Lung (tissue), 12 donors: Measurements from ENCODE around the gene ST6GALNAC3. TPM values are rescaled to one million over a fixed set of nuclear protein-coding genes. Genes with fewer than 3 reads are reported as not detected.

ENCODE experiments used
- ATAC-seq: fragments of 200-7000 bp; cut with Tn5 transposase; one replicate; pipeline ENCODE4 v1.9.1; 2020; ENCODE audit warnings: moderate number of reproducible peaks; ENCODE audit not compliant: insufficient read depth, low FRiP score
- DNase-seq, 3 donors: peaks; one replicate each; pipeline ENCODE4 v3.0.0-alpha.2; 2013 to 2017
- H3K27ac ChIP-seq, 2 donors: one replicate each; pipeline ENCODE4 v1.5.1; 2013; ENCODE audit warnings: mild to moderate bottlenecking in 2 of 2, moderate library complexity in 2 of 2, control low read depth in 1 of 2, inconsistent platforms in 1 of 2, low read depth in 1 of 2, low read length in 1 of 2
- H3K27me3 ChIP-seq, 3 donors: one replicate each; pipeline ENCODE4 v1.5.1; 2013; ENCODE audit warnings: low read length in 2 of 3; ENCODE audit not compliant: control insufficient read depth in 3 of 3, insufficient read depth in 3 of 3
- H3K36me3 ChIP-seq, 4 donors: one replicate each; pipeline ENCODE4 v1.5.1; 2013; ENCODE audit warnings: low read length in 4 of 4, mild to moderate bottlenecking in 1 of 4, moderate library complexity in 1 of 4; ENCODE audit not compliant: control insufficient read depth in 4 of 4, insufficient read depth in 4 of 4
- H3K4me1 ChIP-seq, 5 donors: one replicate each; pipeline ENCODE4 v1.5.1; 2013; ENCODE audit warnings: low read length in 5 of 5, mild to moderate bottlenecking in 2 of 5, moderate library complexity in 1 of 5; ENCODE audit not compliant: control insufficient read depth in 5 of 5, insufficient read depth in 5 of 5
- H3K4me3 ChIP-seq: one replicate; pipeline ENCODE4 v1.5.1; 2013; ENCODE audit warnings: mild to moderate bottlenecking, control low read depth, moderate library complexity
- H3K9ac ChIP-seq, 2 donors: one replicate each; pipeline ENCODE4 v1.5.1; 2013; ENCODE audit warnings: low read length in 2 of 2, control low read depth in 1 of 2; ENCODE audit not compliant: insufficient read depth in 1 of 2
- H3K9me3 ChIP-seq, 4 donors: one replicate each; pipeline ENCODE4 v1.5.1; 2013; ENCODE audit warnings: low read length in 3 of 4, mild to moderate bottlenecking in 1 of 4, moderate library complexity in 1 of 4; ENCODE audit not compliant: control insufficient read depth in 4 of 4, insufficient read depth in 3 of 4
- CTCF ChIP-seq: IDR thresholded peaks from 2 replicates; pipeline ENCODE4 v1.5.1; 2012; ENCODE audit warnings: mild to moderate bottlenecking; ENCODE audit errors: control extremely low read depth, extremely low read depth
- WGBS, 2 donors: extraction: QIAGEN DNeasy Blood & Tissue Kit; methylation state at CpG; one replicate each; pipeline ENCODE4 v1.1.7; 2013; 5-methylcytosine and 5-hydroxymethylcytosine counted together
- polyA plus RNA-seq, 2 donors: library from polyadenylated mRNA; stranded (reverse); fragments of 200-250 nt; gene quantifications; one replicate each; pipeline ENCODE4 v1.2.1, GENCODE V29; 2013
- total RNA-seq, 2 donors: library from RNA; depleted of rRNA in 1 of 2; stranded (reverse); fragments of >200 nt in 1 of 2; gene quantifications; one replicate each; pipeline ENCODE4 v1.2.1, GENCODE V29; 2014 to 2021
- donor health status: control.
- donor health status: control.
- donor health status: Bipolar disorder and iron deficiency.
- donor health status: healthy.
- donor health status: DM: yes; HTN: yes; CAD: no.

The ST6GALNAC3 gene
- total and polyA plus RNA-seq, 4 donors: 2.7 to 17.9 (median 12.2) TPM

GRCh38 chr1:76124196-76124595 lies 49.6 kb downstream of the ST6GALNAC3 start:
- DNase-seq (no peak), ATAC-seq (no peak)
- Histone ChIP-seq H3K4me1 (peaks cover 0 to 15% (median 13%) of the 10 kb centered on the region in 5 donors), H3K36me3 (peaks cover 0 to 8% (median under 1%) of the 10 kb centered on the region in 4 donors), H3K9ac (no peak overlapping the region), H3K27ac (no peak overlapping the region), H3K27me3 (no peaks in the 10 kb centered on the region), H3K9me3 (no peaks in the 10 kb centered on the region), H3K4me3 (no peak overlapping the region)
- TF ChIP-seq CTCF: no peak
- 94 to 95% methylated on average over 7 of the region's 7 CpGs for WGBS, 2 donors

- peaks cover 0 to 15% (median 9%) of the 10 kb centered on the region in 5 donors for H3K4me1 ChIP-seq
- no peak overlapping the region for H3K9ac ChIP-seq
- 65 to 88% methylated on average over 3 of the region's 3 CpGs for WGBS, 2 donors
- TF ChIP-seq CTCF: no peak
- ATAC-seq (no peak), DNase-seq (peak; percentile 26 to 86 (median 79))
- no peaks in the 10 kb centered on the region for H3K27me3 ChIP-seq
- H3K4me3 ChIP-seq: no peak overlapping the region
- H3K36me3 ChIP-seq: peaks cover 0 to 11% (median under 1%) of the 10 kb centered on the region in 4 donors
- H3K27ac ChIP-seq: no peak overlapping the region
- no peaks in the 10 kb centered on the region for H3K9me3 ChIP-seq
These were observed 51.1 kb downstream of the ST6GALNAC3 start for GRCh38 chr1:76125473-76126219.

- ATAC-seq: no peak
- no peak for TF ChIP-seq CTCF
These were observed 53.5 kb downstream of the ST6GALNAC3 start for GRCh38 chr1:76128096-76128495.

More at GRCh38 chr1:76128096-76128495, 53.5 kb downstream of the ST6GALNAC3 start:
- WGBS, 2 donors: 89 to 97% methylated on average over 5 of the region's 5 CpGs
- Histone ChIP-seq H3K9me3 (no peaks in the 10 kb centered on the region), H3K9ac (no peak overlapping the region), H3K4me3 (no peak overlapping the region), H3K36me3 (peaks cover 0 to 11% (median under 1%) of the 10 kb centered on the region in 4 donors), H3K4me1 (peaks cover 0 to 14% (median 5%) of the 10 kb centered on the region in 5 donors), H3K27ac (no peak overlapping the region), H3K27me3 (no peaks in the 10 kb centered on the region)
- DNase-seq: no peak
